HEK293T (cell line): ENCODE results near the gene HOXA4.
A peak's percentile ranks its signal among the peaks of the same experiment; 100 is the strongest.

Experiments
- BHLHE40 ChIP-seq: fragments of 450-650 bp; IDR thresholded peaks from 2 replicates; pipeline ENCODE4 v1.6.1; 2016; ENCODE audit warnings: mild to moderate bottlenecking, moderate library complexity, borderline replicate concordance
- CTBP1 ChIP-seq: fragments of 450-650 bp; IDR thresholded peaks from 2 replicates; pipeline ENCODE4 v1.6.1; 2016; ENCODE audit warnings: borderline replicate concordance
- LEF1 ChIP-seq: fragments of 450-650 bp; IDR thresholded peaks from 2 replicates; pipeline ENCODE4 v1.6.1; 2017; ENCODE audit warnings: mild to moderate bottlenecking, borderline replicate concordance
- SUZ12 ChIP-seq: fragments of 450-650 bp; IDR thresholded peaks from 2 replicates; pipeline ENCODE4 v1.6.1; 2016; ENCODE audit warnings: mild to moderate bottlenecking

DNA sequence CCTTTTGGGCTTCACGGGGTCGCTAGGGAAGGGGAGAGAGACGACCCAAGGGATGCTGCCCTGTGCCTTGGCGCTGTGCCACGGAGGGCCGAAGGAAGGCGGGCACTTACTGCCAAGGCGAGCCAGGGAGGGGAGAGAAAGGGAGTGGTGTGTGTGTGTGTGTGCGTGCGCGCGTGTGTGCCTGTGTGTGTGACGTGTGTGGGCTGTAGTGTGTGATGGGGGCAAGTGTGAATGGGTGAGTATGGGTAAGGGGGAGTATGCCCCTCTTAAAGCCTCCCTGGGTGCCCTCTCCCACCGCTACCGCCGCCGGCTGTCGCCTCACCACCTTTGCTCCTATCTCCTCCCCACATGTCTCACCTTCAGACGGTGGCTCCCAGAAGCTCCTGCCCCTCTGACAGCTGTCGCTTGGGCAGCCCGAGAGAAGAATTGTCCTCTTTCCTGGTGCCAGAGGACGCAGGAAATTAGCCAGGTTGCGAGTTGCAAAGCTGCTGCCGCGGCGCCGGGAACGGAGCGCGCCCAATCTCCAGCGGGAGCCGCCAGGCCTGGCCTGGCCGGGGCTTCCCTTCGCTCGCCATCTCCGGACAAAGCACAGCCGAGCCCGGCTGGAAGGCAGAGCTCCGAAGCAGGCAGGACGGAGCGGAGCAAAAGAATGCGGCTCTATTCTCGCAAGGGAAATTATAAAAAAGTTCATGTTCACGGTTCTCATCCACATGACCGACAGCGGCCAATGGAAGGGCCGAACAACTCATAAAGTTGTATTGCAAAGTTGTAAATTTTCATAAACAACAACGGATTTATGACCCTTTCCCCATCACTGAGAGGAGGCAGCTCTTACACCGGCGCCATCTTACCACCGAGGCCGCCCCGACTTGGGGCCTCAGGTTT lies 21.6 kb upstream of the HOXA4 start, which contains the start of gene HOXA3:
- TF ChIP-seq SUZ12, result no peak
- TF ChIP-seq LEF1, result no peak
- TF ChIP-seq CTBP1, result peak; percentile 70; the same call in 1 of the 2 replicates
- TF ChIP-seq BHLHE40, result no peak
